HCT116 (cell line): ENCODE results near the gene SLC6A13. TPM values are rescaled to one million over a fixed set of nuclear protein-coding genes. Genes with fewer than 3 reads are reported as not detected.

Experiments used
- ATAC-seq: fragments of 200-7000 bp; cut with Tn5 transposase; 2 replicates; pipeline ENCODE4 v1.9.1; 2020; ENCODE audit warnings: mild to moderate bottlenecking, moderate library complexity
- BruUV-seq: library from RNA; stranded (reverse); fragments of 400-500 nt; replicated peaks from 2 replicates; lab custom pipeline; 2021; lab: Mats Ljungman, UMichigan
- CTCF ChIA-PET: fragments of 300-600 bp; sonication (Branson Sonifier 250); formaldehyde crosslinking; loops from one replicate; lab custom pipeline; 2021; ENCODE audit warnings: antibody characterized with exemption; lab: Charles Lee
- POLR2A ChIA-PET: fragments of 300-600, 350-600 bp; sonication (Branson Sonifier 250); formaldehyde crosslinking; loops from one replicate; lab custom pipeline; 2021; ENCODE audit warnings: antibody characterized with exemption; lab: Charles Lee
- RAD21 ChIA-PET, 2 experiments: fragments of 300-600 bp; sonication (Branson Sonifier 250); formaldehyde crosslinking; loops; one replicate each; lab custom pipeline; 2023; ENCODE audit warnings: low total read pairs in 2 of 2; ENCODE audit not compliant: uncharacterized antibody in 2 of 2, unreplicated experiment in 2 of 2, low non-redundant PET in 1 of 2; lab: Charles Lee
- DNase-seq: peaks from one replicate; pipeline ENCODE4 v3.0.0-alpha.2; 2010; ENCODE audit warnings: low read depth, low spot score
- H2AFZ ChIP-seq: fragments of 200-600 bp; shearing (Covaris generic), sonication (generic); 2 replicates; pipeline ENCODE4 v1.6.1; 2017; ENCODE audit warnings: low read depth, mixed run types, mixed read lengths, antibody characterized with exemption, low read length; ENCODE audit not compliant: poor library complexity, severe bottlenecking
- H3K27ac ChIP-seq: 2 replicates; pipeline ENCODE4 v1.5.1; 2012; ENCODE audit warnings: low read depth, low read length
- H3K27me3 ChIP-seq: fragments of 200-600 bp; sonication (generic); 2 replicates; pipeline ENCODE4 v1.6.1; 2016; ENCODE audit warnings: mixed run types, low read length, mixed read lengths; ENCODE audit not compliant: insufficient read depth
- H3K36me3 ChIP-seq, 2 experiments: fragments of 200-500 bp in 1 of 2; fragments of 200-600 bp in 1 of 2; sonication (Bioruptor generic) in 1 of 2; sonication (generic) in 1 of 2; 2 replicates each; pipeline versions ENCODE4 v1.5.1 to v1.6.1; 2014 to 2016; ENCODE audit warnings: low read length in 2 of 2, inconsistent platforms in 1 of 2, mixed read lengths in 1 of 2, mixed run types in 1 of 2; ENCODE audit not compliant: insufficient read depth in 2 of 2, control insufficient read depth in 1 of 2
- H3K4me1 ChIP-seq, 2 experiments: fragments of 200-600 bp in 1 of 2; sonication (generic) in 1 of 2; 2 replicates each; pipeline versions ENCODE4 v1.5.1 to v1.6.1; 2012 to 2017; ENCODE audit warnings: low read length in 2 of 2, inconsistent platforms in 1 of 2, mild to moderate bottlenecking in 1 of 2, mixed read lengths in 1 of 2, mixed run types in 1 of 2, moderate library complexity in 1 of 2; ENCODE audit not compliant: insufficient read depth in 2 of 2, control insufficient read depth in 1 of 2
- H3K4me2 ChIP-seq: fragments of 200-600 bp; sonication (generic); 2 replicates; pipeline ENCODE4 v1.6.1; 2017; ENCODE audit warnings: mixed run types, low read length, mixed read lengths
- H3K4me3 ChIP-seq, 2 experiments: fragments of 200-600 bp in 1 of 2; sonication (generic) in 1 of 2; replicated peaks in 1 of 2; 2 replicates each; pipeline ENCODE4 v1.5.1; 2011 to 2016; ENCODE audit warnings: low read length in 2 of 2, control low read depth in 1 of 2, low read depth in 1 of 2, mild to moderate bottlenecking in 1 of 2, mixed read lengths in 1 of 2, mixed run types in 1 of 2
- H3K79me2 ChIP-seq: fragments of 200-600 bp; sonication (generic); 2 replicates; pipeline ENCODE4 v1.6.1; 2017; ENCODE audit warnings: mild to moderate bottlenecking, mixed run types, low read length, moderate library complexity, mixed read lengths; ENCODE audit not compliant: insufficient read depth
- H3K9ac ChIP-seq: fragments of 200-600 bp; sonication (generic); 2 replicates; pipeline ENCODE4 v1.6.1; 2016; ENCODE audit warnings: low read length, mixed read lengths
- H3K9me2 ChIP-seq: fragments of 200-600 bp; sonication (generic), shearing (Covaris generic); 2 replicates; pipeline ENCODE4 v1.6.1; 2017; ENCODE audit warnings: mixed run types, mild to moderate bottlenecking, moderate library complexity; ENCODE audit not compliant: insufficient read depth
- H3K9me3 ChIP-seq, 2 experiments: fragments of 200-500 bp in 1 of 2; fragments of 200-600 bp in 1 of 2; sonication (Bioruptor generic) in 1 of 2; sonication (generic) in 1 of 2; 2 replicates each; pipeline ENCODE4 v1.6.1; 2014 to 2017; ENCODE audit warnings: low read length in 2 of 2, mixed read lengths in 2 of 2, inconsistent platforms in 1 of 2, low read depth in 1 of 2, mild to moderate bottlenecking in 1 of 2, mixed run types in 1 of 2, moderate library complexity in 1 of 2; ENCODE audit not compliant: control insufficient read depth in 1 of 2, insufficient read depth in 1 of 2
- H4K20me1 ChIP-seq: fragments of 200-600 bp; sonication (generic), shearing (Covaris generic); 2 replicates; pipeline ENCODE4 v1.6.1; 2017; ENCODE audit warnings: mixed run types, mild to moderate bottlenecking, moderate library complexity; ENCODE audit not compliant: insufficient read depth
- CBX3 ChIP-seq: IDR thresholded peaks from 2 replicates; pipeline ENCODE4 v1.6.1; 2012; ENCODE audit warnings: low read depth
- CEBPB ChIP-seq: IDR thresholded peaks from 2 replicates; pipeline ENCODE4 v1.6.1; 2012; ENCODE audit warnings: low read depth
- EGR1 ChIP-seq: IDR thresholded peaks from 2 replicates; pipeline ENCODE4 v1.6.1; 2012; ENCODE audit warnings: low read depth
- ELF1 ChIP-seq: IDR thresholded peaks from 2 replicates; pipeline ENCODE4 v1.6.1; 2012; ENCODE audit warnings: low read depth, borderline replicate concordance
- EZH2 ChIP-seq: fragments of 200-600 bp; sonication (generic); IDR thresholded peaks from 2 replicates; pipeline ENCODE4 v1.6.1; 2017; ENCODE audit warnings: antibody characterized with exemption, mixed run types
- EZH2phosphoT487 ChIP-seq: fragments of 200-600 bp; IDR thresholded peaks from 2 replicates; pipeline ENCODE4 v1.6.1; 2018; ENCODE audit warnings: antibody characterized with exemption, borderline replicate concordance
- JUND ChIP-seq: IDR thresholded peaks from 2 replicates; pipeline ENCODE4 v1.6.1; 2012
- POLR2A ChIP-seq: IDR thresholded peaks from 2 replicates; pipeline ENCODE4 v1.7.0; 2011; ENCODE audit warnings: borderline replicate concordance; ENCODE audit not compliant: insufficient read depth, insufficient read length; ENCODE audit errors: extremely low read depth
- POLR2AphosphoS5 ChIP-seq: IDR thresholded peaks from 2 replicates; pipeline ENCODE4 v1.6.1; 2011; ENCODE audit warnings: mild to moderate bottlenecking, low read depth, low read length, moderate library complexity
- RAD21 ChIP-seq: IDR thresholded peaks from 2 replicates; pipeline ENCODE4 v1.6.1; 2012; ENCODE audit warnings: low read depth, mild to moderate bottlenecking
- SIN3A ChIP-seq: IDR thresholded peaks from 2 replicates; pipeline ENCODE4 v1.6.1; 2012; ENCODE audit warnings: low read depth
- SP1 ChIP-seq: IDR thresholded peaks from 2 replicates; pipeline ENCODE4 v1.6.1; 2012; ENCODE audit warnings: low read depth
- SRF ChIP-seq: IDR thresholded peaks from 2 replicates; pipeline ENCODE4 v1.6.1; 2012; ENCODE audit warnings: low read depth
- YY1 ChIP-seq: IDR thresholded peaks from 2 replicates; pipeline ENCODE4 v1.6.1; 2011; ENCODE audit warnings: low read length, low read depth, moderate library complexity, mild to moderate bottlenecking; ENCODE audit not compliant: insufficient replicate concordance; ENCODE audit errors: extremely low read depth
- ZFX ChIP-seq: fragments of 450-650 bp; IDR thresholded peaks from 2 replicates; pipeline ENCODE4 v1.6.1; 2017
- ZNF274 ChIP-seq: fragments of 200-500 bp; sonication (Bioruptor generic); IDR thresholded peaks from 2 replicates; pipeline ENCODE4 v1.6.1; 2014; ENCODE audit warnings: mild to moderate bottlenecking, low read depth, low read length, inconsistent platforms
- intact Hi-C: fragments of 100-400 bp; cut with micrococcal nuclease; formaldehyde crosslinking; loops from 2 replicates; pipeline ENCODE4 v1.10.0; 2022
- total RNA-seq: library from RNA; stranded (reverse); gene quantifications from one replicate; pipeline ENCODE4 v1.2.1, GENCODE V29; 2021; ENCODE audit not compliant: unreplicated experiment
- TF ChIP-seq, protein P1 (sequence below): IDR thresholded peaks from 2 replicates; pipeline ENCODE4 v1.6.1; 2012; ENCODE audit warnings: low read depth
- TF ChIP-seq, protein P2 (sequence below), 3 experiments: fragments of 200-600 bp in 1 of 3; sonication (generic) in 1 of 3; IDR thresholded peaks in 2 of 3; conservative IDR thresholded peaks in 1 of 3; 2 replicates each; pipeline ENCODE4 v1.5.1; 2012 to 2017; ENCODE audit warnings: low read depth in 2 of 3, low read length in 2 of 3, antibody characterized with exemption in 1 of 3, borderline replicate concordance in 1 of 3, control low read depth in 1 of 3, mild to moderate bottlenecking in 1 of 3, mixed read lengths in 1 of 3, mixed run types in 1 of 3, moderate library complexity in 1 of 3; ENCODE audit not compliant: insufficient read depth in 1 of 3
- TF ChIP-seq, protein P3 (sequence below): IDR thresholded peaks from 2 replicates; pipeline ENCODE4 v1.6.1; 2011; ENCODE audit warnings: mild to moderate bottlenecking, low read length, moderate library complexity; ENCODE audit not compliant: insufficient replicate concordance; ENCODE audit errors: extremely low read depth
- TF ChIP-seq, protein P4 (sequence below): IDR thresholded peaks from 2 replicates; pipeline ENCODE4 v1.6.1; 2012

SLC6A13 gene
- total RNA-seq, 1 experiment from 2014 or later = 0.39 TPM

DNA sequence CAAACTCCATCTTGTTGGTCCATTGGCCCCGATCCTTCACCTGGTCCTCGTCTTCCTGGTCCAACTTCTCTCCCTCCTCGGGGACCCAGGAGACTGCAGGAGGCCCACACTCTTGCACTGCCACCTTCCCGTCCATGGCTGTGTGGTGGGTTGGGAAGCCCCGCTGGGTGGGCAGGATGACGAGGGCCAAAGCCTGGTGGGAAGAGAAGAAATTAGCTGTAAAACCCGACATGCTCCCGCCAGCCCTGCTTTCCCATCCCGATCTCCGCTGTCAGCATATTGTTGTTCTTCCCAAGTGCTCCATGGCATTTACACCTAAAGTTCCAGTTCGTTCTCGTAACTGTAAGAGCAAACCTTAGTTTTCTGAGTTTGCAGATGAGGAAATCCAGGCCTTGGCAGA is 52.8 kb downstream of the SLC6A13 start:
- H3K4me2 ChIP-seq = no peak overlapping the region
- ChIA-PET CTCF (interaction anchor here (1.3 kb wide), 1 partner anchor 10 kb away, joined by 4 read pairs; no protein-coding TSS in a partner anchor), POLR2A (no interaction called here)
- H3K4me1 ChIP-seq = no peaks in the 10 kb centered on the region
- BruUV-seq = no TSS peak
- H3K9me3 ChIP-seq = no peaks in the 10 kb centered on the region
- intact Hi-C loops = no loop called here
- no peaks in the 10 kb centered on the region for H4K20me1 ChIP-seq
- DNase-seq (no peak), ATAC-seq (no peak)
- H3K4me3 ChIP-seq = no peak overlapping the region
- no peak overlapping the region for H2AFZ ChIP-seq
- TF ChIP-seq YY1 = no peak
- TF ChIP-seq, protein P1, sequence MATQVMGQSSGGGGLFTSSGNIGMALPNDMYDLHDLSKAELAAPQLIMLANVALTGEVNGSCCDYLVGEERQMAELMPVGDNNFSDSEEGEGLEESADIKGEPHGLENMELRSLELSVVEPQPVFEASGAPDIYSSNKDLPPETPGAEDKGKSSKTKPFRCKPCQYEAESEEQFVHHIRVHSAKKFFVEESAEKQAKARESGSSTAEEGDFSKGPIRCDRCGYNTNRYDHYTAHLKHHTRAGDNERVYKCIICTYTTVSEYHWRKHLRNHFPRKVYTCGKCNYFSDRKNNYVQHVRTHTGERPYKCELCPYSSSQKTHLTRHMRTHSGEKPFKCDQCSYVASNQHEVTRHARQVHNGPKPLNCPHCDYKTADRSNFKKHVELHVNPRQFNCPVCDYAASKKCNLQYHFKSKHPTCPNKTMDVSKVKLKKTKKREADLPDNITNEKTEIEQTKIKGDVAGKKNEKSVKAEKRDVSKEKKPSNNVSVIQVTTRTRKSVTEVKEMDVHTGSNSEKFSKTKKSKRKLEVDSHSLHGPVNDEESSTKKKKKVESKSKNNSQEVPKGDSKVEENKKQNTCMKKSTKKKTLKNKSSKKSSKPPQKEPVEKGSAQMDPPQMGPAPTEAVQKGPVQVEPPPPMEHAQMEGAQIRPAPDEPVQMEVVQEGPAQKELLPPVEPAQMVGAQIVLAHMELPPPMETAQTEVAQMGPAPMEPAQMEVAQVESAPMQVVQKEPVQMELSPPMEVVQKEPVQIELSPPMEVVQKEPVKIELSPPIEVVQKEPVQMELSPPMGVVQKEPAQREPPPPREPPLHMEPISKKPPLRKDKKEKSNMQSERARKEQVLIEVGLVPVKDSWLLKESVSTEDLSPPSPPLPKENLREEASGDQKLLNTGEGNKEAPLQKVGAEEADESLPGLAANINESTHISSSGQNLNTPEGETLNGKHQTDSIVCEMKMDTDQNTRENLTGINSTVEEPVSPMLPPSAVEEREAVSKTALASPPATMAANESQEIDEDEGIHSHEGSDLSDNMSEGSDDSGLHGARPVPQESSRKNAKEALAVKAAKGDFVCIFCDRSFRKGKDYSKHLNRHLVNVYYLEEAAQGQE = no peak
- TF ChIP-seq, protein P2, sequence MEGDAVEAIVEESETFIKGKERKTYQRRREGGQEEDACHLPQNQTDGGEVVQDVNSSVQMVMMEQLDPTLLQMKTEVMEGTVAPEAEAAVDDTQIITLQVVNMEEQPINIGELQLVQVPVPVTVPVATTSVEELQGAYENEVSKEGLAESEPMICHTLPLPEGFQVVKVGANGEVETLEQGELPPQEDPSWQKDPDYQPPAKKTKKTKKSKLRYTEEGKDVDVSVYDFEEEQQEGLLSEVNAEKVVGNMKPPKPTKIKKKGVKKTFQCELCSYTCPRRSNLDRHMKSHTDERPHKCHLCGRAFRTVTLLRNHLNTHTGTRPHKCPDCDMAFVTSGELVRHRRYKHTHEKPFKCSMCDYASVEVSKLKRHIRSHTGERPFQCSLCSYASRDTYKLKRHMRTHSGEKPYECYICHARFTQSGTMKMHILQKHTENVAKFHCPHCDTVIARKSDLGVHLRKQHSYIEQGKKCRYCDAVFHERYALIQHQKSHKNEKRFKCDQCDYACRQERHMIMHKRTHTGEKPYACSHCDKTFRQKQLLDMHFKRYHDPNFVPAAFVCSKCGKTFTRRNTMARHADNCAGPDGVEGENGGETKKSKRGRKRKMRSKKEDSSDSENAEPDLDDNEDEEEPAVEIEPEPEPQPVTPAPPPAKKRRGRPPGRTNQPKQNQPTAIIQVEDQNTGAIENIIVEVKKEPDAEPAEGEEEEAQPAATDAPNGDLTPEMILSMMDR (IDR thresholded peaks at IDR 0.05 in 2 of 3, conservative IDR thresholded peaks at IDR 0.05 in 1 of 3; ENCODE audit: borderline replicate concordance in 1 of 3, insufficient read depth in 1 of 3, low read depth in 2 of 3, low read length in 2 of 3) = no peak
- TF ChIP-seq, protein P3, sequence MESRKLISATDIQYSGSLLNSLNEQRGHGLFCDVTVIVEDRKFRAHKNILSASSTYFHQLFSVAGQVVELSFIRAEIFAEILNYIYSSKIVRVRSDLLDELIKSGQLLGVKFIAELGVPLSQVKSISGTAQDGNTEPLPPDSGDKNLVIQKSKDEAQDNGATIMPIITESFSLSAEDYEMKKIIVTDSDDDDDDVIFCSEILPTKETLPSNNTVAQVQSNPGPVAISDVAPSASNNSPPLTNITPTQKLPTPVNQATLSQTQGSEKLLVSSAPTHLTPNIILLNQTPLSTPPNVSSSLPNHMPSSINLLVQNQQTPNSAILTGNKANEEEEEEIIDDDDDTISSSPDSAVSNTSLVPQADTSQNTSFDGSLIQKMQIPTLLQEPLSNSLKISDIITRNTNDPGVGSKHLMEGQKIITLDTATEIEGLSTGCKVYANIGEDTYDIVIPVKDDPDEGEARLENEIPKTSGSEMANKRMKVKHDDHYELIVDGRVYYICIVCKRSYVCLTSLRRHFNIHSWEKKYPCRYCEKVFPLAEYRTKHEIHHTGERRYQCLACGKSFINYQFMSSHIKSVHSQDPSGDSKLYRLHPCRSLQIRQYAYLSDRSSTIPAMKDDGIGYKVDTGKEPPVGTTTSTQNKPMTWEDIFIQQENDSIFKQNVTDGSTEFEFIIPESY = no peak
- no peak for TF ChIP-seq ZNF274
- TF ChIP-seq, protein P4, sequence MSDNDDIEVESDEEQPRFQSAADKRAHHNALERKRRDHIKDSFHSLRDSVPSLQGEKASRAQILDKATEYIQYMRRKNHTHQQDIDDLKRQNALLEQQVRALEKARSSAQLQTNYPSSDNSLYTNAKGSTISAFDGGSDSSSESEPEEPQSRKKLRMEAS = no peak
- TF ChIP-seq POLR2AphosphoS5 = no peak
- no peak for TF ChIP-seq RAD21
- no peak for TF ChIP-seq SRF
- TF ChIP-seq EZH2phosphoT487 = no peak
- no peak for TF ChIP-seq CBX3
- no peak for TF ChIP-seq SP1
- no peak for TF ChIP-seq SIN3A
- TF ChIP-seq POLR2A = no peak
- no peak for TF ChIP-seq JUND
- TF ChIP-seq EZH2 = no peak
- no peak for TF ChIP-seq ZFX
- TF ChIP-seq EGR1 = no peak
- TF ChIP-seq CEBPB = no peak
- TF ChIP-seq ELF1 = no peak
- TF ChIP-seq, all 23 proteins: peak for 0
- Histone ChIP-seq H3K27ac (no peak overlapping the region), H3K36me3 (no peaks in the 10 kb centered on the region), H3K27me3 (no peaks in the 10 kb centered on the region; the same call in 1 of the 2 replicates), H3K79me2 (no peaks in the 10 kb centered on the region), H3K9me2 (no peaks in the 10 kb centered on the region), H3K9ac (no peak overlapping the region)
- RAD21 ChIA-PET = no interaction called here
